Measurements from ENCODE around the gene SPATA6.

Gene SPATA6

DNA sequence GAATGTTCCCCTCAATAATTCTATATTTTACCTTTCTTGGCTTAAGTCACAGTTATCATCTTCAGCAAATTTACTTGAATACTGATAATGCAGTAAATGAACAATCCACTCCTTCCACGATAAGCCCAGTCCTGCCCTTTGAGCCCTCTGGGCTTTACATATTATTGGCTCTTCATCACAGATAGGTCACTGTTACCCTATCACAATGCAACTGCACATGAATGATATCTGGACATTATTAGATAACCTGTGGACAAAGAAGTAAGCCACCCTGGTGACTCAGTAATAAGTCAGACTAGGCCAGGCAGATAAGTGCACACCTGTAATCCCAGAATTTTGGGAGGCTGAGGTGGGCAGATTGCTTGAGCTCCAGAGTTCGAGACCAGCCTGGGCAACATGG is 69.4 kb downstream of the SPATA6 start:
- no peaks in the 10 kb centered on the region for H3K9me3 Mint-ChIP-seq
- peaks cover 10% of the 10 kb centered on the region for H3K36me3 Mint-ChIP-seq (ENCODE audit: low read depth)
- no peaks in the 10 kb centered on the region for H3K4me1 Mint-ChIP-seq
- no peaks in the 10 kb centered on the region for H3K27me3 Mint-ChIP-seq (ENCODE audit: low read depth)
- H3K4me3 Mint-ChIP-seq = no peak overlapping the region
- TF ChIP-seq, protein P1, sequence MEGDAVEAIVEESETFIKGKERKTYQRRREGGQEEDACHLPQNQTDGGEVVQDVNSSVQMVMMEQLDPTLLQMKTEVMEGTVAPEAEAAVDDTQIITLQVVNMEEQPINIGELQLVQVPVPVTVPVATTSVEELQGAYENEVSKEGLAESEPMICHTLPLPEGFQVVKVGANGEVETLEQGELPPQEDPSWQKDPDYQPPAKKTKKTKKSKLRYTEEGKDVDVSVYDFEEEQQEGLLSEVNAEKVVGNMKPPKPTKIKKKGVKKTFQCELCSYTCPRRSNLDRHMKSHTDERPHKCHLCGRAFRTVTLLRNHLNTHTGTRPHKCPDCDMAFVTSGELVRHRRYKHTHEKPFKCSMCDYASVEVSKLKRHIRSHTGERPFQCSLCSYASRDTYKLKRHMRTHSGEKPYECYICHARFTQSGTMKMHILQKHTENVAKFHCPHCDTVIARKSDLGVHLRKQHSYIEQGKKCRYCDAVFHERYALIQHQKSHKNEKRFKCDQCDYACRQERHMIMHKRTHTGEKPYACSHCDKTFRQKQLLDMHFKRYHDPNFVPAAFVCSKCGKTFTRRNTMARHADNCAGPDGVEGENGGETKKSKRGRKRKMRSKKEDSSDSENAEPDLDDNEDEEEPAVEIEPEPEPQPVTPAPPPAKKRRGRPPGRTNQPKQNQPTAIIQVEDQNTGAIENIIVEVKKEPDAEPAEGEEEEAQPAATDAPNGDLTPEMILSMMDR (IDR thresholded peaks at IDR 0.05; ENCODE audit: unreplicated experiment in 3 of 3) = no peak
- no peak overlapping the region for H3K27ac Mint-ChIP-seq

DNA sequence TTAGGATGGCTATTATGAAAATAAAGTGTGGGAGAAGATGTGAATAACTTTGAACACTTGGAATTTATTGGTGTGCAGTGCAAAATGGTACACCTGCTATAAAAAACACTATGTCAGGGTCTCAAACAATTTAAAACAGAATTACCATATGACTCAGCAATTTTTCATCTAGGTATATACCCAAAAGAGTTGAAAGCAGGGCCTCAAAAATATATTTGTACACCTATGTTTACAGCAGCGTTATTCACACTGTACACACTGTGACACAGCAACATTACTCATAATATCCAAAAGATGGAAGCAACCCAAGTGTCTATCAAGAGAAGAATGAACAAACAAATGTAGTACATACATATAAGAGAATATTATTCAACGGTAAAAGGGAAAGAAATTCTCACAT is 75.8 kb downstream of the SPATA6 start:
- no peaks in the 10 kb centered on the region for H3K9me3 Mint-ChIP-seq
- H3K27ac Mint-ChIP-seq = no peak overlapping the region
- no peaks in the 10 kb centered on the region for H3K27me3 Mint-ChIP-seq (ENCODE audit: low read depth)
- peaks cover 19% of the 10 kb centered on the region for H3K36me3 Mint-ChIP-seq (ENCODE audit: low read depth)
- TF ChIP-seq, protein P1 (IDR thresholded peaks at IDR 0.05; ENCODE audit: unreplicated experiment in 3 of 3) = no peak
- H3K4me1 Mint-ChIP-seq = peaks cover 6% of the 10 kb centered on the region
- no peak overlapping the region for H3K4me3 Mint-ChIP-seq

DNA sequence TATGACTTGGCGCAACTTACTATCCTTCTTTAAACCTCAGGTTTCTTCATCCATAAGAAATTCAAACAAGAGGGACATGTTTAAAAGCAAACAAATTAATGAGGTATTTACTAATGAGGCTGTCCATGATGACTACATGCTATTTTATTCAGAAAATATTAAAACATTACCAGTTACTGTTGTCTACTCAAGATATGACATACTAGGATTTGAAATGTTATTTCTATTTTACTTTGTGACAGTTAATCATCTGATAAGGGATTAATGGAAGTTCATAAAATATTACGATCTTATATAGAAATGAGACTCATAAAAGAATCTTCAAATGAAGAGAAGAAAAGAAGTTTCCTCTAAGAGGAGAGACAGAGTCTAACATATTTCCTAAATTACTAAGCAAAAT is 80.1 kb downstream of the SPATA6 start:
- no peaks in the 10 kb centered on the region for H3K9me3 Mint-ChIP-seq
- H3K27me3 Mint-ChIP-seq (ENCODE audit: low read depth) = no peaks in the 10 kb centered on the region
- no peak overlapping the region for H3K27ac Mint-ChIP-seq
- peaks cover 6% of the 10 kb centered on the region for H3K4me1 Mint-ChIP-seq
- TF ChIP-seq, protein P1 (IDR thresholded peaks at IDR 0.05; ENCODE audit: unreplicated experiment in 3 of 3) = no peak
- H3K4me3 Mint-ChIP-seq = no peak overlapping the region
- H3K36me3 Mint-ChIP-seq (ENCODE audit: low read depth) = peaks cover 30% of the 10 kb centered on the region

DNA sequence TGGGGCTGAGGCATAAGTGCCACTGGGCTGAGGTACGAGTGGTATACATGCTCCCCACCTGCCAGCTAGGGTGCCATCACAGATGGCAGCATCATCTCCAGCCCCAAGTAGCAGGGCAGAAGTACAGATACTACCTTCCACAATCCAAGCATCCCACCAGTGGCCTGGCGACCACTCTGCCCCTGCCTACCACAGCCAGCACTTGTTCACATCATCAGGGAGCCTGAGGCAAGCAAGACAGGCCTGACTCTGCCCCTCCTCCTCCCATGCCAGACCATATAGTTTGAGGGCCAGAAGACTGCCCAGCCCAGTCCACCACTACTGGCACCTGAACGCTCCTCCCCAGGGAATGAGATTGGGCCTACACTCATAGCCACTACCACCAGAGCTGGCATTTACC is 84.6 kb downstream of the SPATA6 start:
- H3K27ac Mint-ChIP-seq = no peak overlapping the region
- peaks cover 39% of the 10 kb centered on the region for H3K36me3 Mint-ChIP-seq (ENCODE audit: low read depth)
- TF ChIP-seq, protein P1 (IDR thresholded peaks at IDR 0.05; ENCODE audit: unreplicated experiment in 3 of 3) = no peak
- no peaks in the 10 kb centered on the region for H3K27me3 Mint-ChIP-seq (ENCODE audit: low read depth)
- peaks cover 3% of the 10 kb centered on the region for H3K9me3 Mint-ChIP-seq
- no peaks in the 10 kb centered on the region for H3K4me1 Mint-ChIP-seq
- H3K4me3 Mint-ChIP-seq = no peak overlapping the region

DNA sequence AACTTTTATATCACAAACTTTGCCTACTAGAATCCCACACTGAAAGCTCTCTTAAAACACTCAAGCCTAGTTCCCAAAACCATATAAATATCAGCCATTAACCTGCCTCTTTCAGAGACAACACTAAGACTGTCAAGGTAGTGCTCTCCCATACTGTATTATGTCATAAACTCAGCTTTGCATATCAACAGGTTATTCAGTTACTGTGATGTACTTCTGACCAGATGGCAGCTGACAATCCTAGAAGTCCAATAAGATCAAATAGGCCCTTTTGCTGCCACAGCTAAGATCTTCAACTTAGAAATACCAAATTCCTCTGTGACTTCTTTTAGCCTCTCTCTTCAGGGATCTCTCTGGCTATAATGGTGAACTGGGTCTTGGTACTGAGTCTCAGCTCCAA is 97.2 kb downstream of the SPATA6 start:
- Mint-ChIP-seq H3K27ac (no peak overlapping the region), H3K36me3 (ENCODE audit: low read depth) (peaks cover 76% of the 10 kb centered on the region), H3K4me1 (no peaks in the 10 kb centered on the region), H3K9me3 (peaks cover 31% of the 10 kb centered on the region), H3K4me3 (no peak overlapping the region), H3K27me3 (ENCODE audit: low read depth) (no peaks in the 10 kb centered on the region)
- TF ChIP-seq, protein P1 (IDR thresholded peaks at IDR 0.05; ENCODE audit: unreplicated experiment in 3 of 3) = no peak

DNA sequence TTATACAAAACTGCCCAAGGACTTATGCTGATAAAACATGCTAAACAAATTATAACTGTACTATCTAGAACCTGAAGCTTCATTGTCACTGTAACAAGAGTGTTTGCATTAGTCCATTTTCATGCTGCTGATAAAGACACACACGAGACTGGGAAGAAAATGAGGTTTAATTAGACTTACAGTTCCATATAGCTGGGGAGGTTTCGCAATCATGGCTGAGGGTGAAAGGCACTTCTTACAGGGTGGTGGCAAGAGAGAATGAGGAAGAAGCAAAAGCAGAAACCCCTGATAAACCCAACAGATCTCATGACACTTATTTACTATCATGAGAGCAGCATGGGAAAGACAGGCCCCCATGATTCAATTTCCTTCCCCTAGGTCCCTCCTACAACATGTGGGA is 100.4 kb downstream of the SPATA6 start:
- H3K4me1 Mint-ChIP-seq = no peaks in the 10 kb centered on the region
- H3K27ac Mint-ChIP-seq = no peak overlapping the region
- H3K36me3 Mint-ChIP-seq (ENCODE audit: low read depth) = peaks cover 64% of the 10 kb centered on the region
- H3K9me3 Mint-ChIP-seq = peaks cover 41% of the 10 kb centered on the region
- H3K4me3 Mint-ChIP-seq = no peak overlapping the region
- H3K27me3 Mint-ChIP-seq (ENCODE audit: low read depth) = no peaks in the 10 kb centered on the region
- TF ChIP-seq, protein P1 (IDR thresholded peaks at IDR 0.05; ENCODE audit: unreplicated experiment in 3 of 3) = no peak

Data from nephron (organoid).